Measurements from ENCODE around the gene LYAR.

Gene LYAR

GRCh38 chr4:4289941-4290850 lies at the start of gene LYAR, which contains the start of gene ZBTB49:
Gene LYAR, minus strand, starts transcription at chr4:4290154. Its CDS starts 6,412 bp downstream, at chr4:4283742.
Gene ZBTB49, plus strand, starts transcription at chr4:4290251. Its CDS starts 9,695 bp downstream, at chr4:4299946.
- peak; percentile 58 for DNase-seq

GRCh38 chr4:4339504-4340085 lies 49.6 kb upstream of the LYAR start:
- no peak for DNase-seq

GRCh38 chr4:4338210-4339001 lies 48.5 kb upstream of the LYAR start:
- peak; percentile 4 for DNase-seq

GRCh38 chr4:4334798-4335520 lies 45.0 kb upstream of the LYAR start:
- DNase-seq: peak; percentile 8

GRCh38 chr4:4333265-4333706 lies 43.3 kb upstream of the LYAR start:
- no peak for DNase-seq

GRCh38 chr4:4332529-4332928 lies 42.6 kb upstream of the LYAR start:
- no peak for DNase-seq

- DNase-seq: no peak
Observed at GRCh38 chr4:4330794-4331193, 40.8 kb upstream of the LYAR start.

GRCh38 chr4:4329496-4329895 lies 39.5 kb upstream of the LYAR start:
- no peak for DNase-seq

GRCh38 chr4:4328840-4329239 lies 38.9 kb upstream of the LYAR start:
- no peak for DNase-seq

- no peak for DNase-seq
Observed at GRCh38 chr4:4328206-4328605, 38.3 kb upstream of the LYAR start.

- DNase-seq: no peak
Observed at GRCh38 chr4:4327652-4328121, 37.7 kb upstream of the LYAR start.

GRCh38 chr4:4326166-4326565 lies 36.2 kb upstream of the LYAR start:
- DNase-seq: no peak

- DNase-seq: no peak
Observed at GRCh38 chr4:4325321-4325720, 35.4 kb upstream of the LYAR start.

- DNase-seq: no peak
Observed at GRCh38 chr4:4323705-4324534, 34.0 kb upstream of the LYAR start.

- DNase-seq: no peak
Observed at GRCh38 chr4:4321951-4322688, 32.2 kb upstream of the LYAR start.

- DNase-seq: no peak
Observed at GRCh38 chr4:4320951-4321714, 31.2 kb upstream of the LYAR start.

- no peak for DNase-seq
Observed at GRCh38 chr4:4320528-4320927, 30.6 kb upstream of the LYAR start.

- DNase-seq: no peak
Observed at GRCh38 chr4:4317496-4318232, 27.7 kb upstream of the LYAR start.

- no peak for DNase-seq
Observed at GRCh38 chr4:4316150-4316495, 26.2 kb upstream of the LYAR start.
